PFSK-1 (cell line): ENCODE data around the gene DGKB.

Source experiments
- FOXP2 ChIP-seq: optimal IDR thresholded peaks from 2 replicates; pipeline ENCODE3; 2011; ENCODE audit warnings: borderline replicate concordance, control low read depth, inconsistent platforms; ENCODE audit not compliant: insufficient read depth; ENCODE audit errors: extremely low read length, extremely low read depth
- POLR2AphosphoS5 ChIP-seq: IDR thresholded peaks from 2 replicates; pipeline ENCODE4 v1.6.1; 2012; ENCODE audit warnings: low read depth, mild to moderate bottlenecking, control low read depth, low read length, moderate library complexity
- SIN3A ChIP-seq: IDR thresholded peaks from 2 replicates; pipeline ENCODE4 v1.6.1; 2012; ENCODE audit warnings: mild to moderate bottlenecking, low read length, moderate library complexity, borderline replicate concordance; ENCODE audit not compliant: insufficient read depth
- TAF1 ChIP-seq: IDR thresholded peaks from 2 replicates; pipeline ENCODE4 v1.6.1; 2012; ENCODE audit warnings: low read length, control low read depth, borderline replicate concordance; ENCODE audit not compliant: insufficient read depth
- TF ChIP-seq, protein P1 (sequence below), 2 experiments: IDR thresholded peaks; 2 replicates each; pipeline versions ENCODE4 v1.6.1 to v1.8.0; 2011 to 2012; ENCODE audit warnings: low read depth in 2 of 2, low read length in 2 of 2, control low read depth in 1 of 2, inconsistent platforms in 1 of 2, mild to moderate bottlenecking in 1 of 2, moderate library complexity in 1 of 2; ENCODE audit not compliant: insufficient read depth in 1 of 2

DNA sequence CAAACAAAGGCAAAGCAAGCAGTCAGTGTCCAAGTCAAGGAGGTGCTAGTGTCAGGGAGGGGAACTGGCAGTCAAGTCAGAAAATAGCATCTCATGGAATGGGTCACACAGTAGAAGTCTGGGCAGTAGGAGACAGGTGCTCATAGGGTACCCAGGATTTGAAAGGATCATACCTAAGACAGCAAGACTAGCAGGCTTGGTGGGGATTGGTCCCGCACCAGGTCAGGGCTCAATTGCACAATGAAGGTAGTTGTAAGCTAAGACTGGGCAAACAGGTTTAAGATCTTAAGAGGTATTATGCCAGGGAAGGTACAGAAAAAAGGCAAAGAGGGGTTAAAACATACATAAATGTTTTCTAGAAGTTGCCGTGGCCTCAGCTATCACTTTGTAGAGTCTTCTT is 731.7 kb downstream of the DGKB start:
- TF ChIP-seq SIN3A: no peak
- TF ChIP-seq, protein P1, sequence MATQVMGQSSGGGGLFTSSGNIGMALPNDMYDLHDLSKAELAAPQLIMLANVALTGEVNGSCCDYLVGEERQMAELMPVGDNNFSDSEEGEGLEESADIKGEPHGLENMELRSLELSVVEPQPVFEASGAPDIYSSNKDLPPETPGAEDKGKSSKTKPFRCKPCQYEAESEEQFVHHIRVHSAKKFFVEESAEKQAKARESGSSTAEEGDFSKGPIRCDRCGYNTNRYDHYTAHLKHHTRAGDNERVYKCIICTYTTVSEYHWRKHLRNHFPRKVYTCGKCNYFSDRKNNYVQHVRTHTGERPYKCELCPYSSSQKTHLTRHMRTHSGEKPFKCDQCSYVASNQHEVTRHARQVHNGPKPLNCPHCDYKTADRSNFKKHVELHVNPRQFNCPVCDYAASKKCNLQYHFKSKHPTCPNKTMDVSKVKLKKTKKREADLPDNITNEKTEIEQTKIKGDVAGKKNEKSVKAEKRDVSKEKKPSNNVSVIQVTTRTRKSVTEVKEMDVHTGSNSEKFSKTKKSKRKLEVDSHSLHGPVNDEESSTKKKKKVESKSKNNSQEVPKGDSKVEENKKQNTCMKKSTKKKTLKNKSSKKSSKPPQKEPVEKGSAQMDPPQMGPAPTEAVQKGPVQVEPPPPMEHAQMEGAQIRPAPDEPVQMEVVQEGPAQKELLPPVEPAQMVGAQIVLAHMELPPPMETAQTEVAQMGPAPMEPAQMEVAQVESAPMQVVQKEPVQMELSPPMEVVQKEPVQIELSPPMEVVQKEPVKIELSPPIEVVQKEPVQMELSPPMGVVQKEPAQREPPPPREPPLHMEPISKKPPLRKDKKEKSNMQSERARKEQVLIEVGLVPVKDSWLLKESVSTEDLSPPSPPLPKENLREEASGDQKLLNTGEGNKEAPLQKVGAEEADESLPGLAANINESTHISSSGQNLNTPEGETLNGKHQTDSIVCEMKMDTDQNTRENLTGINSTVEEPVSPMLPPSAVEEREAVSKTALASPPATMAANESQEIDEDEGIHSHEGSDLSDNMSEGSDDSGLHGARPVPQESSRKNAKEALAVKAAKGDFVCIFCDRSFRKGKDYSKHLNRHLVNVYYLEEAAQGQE (IDR thresholded peaks at IDR 0.05; ENCODE audit: insufficient read depth in 1 of 2, low read depth in 2 of 2, low read length in 2 of 2): no peak
- no peak for TF ChIP-seq POLR2AphosphoS5
- TF ChIP-seq TAF1: no peak
- TF ChIP-seq FOXP2: no peak
